Measurements from ENCODE around the gene ERG28.

The ERG28 gene

GRCh38 chr14:75672605-75673192 lies 12.0 kb upstream of the ERG28 start:
- Histone ChIP-seq H3K36me3 (ENCODE audit: control insufficient read depth in 2 of 2, insufficient read depth in 1 of 2, low read length in 2 of 2) (peaks cover 23 to 39% of the 10 kb centered on the region in 2 experiments), H3K4me3 (ENCODE audit: low read depth, low read length) (no peak overlapping the region), H3K27ac (ENCODE audit: extremely low read depth, low read depth, low read length) (no peak overlapping the region), H3K9me3 (ENCODE audit: control insufficient read depth, insufficient read depth, low read depth, low read length) (no peaks in the 10 kb centered on the region), H3K4me1 (ENCODE audit: control insufficient read depth, insufficient read depth, low read length) (peaks cover 5% of the 10 kb centered on the region; the same call in 1 of the 2 replicates)
- CTCF ChIA-PET, result interaction anchor here (0.6 to 2.1 kb wide), 5 partner anchors 9 to 38 kb away, joined by 3 to 7 read pairs (median 3); no protein-coding TSS in a partner anchor
- TF ChIP-seq ZNF623 (tag by site-specific recombination; IDR thresholded peaks at IDR 0.05) (no peak), ZBTB1 (tag by site-specific recombination; IDR thresholded peaks at IDR 0.05) (no peak), ZNF560 (tag by site-specific recombination; IDR thresholded peaks at IDR 0.05; ENCODE audit: borderline replicate concordance) (no peak), HIC1 (tag by site-specific recombination; IDR thresholded peaks at IDR 0.05) (no peak), ZSCAN5A (tag by site-specific recombination; IDR thresholded peaks at IDR 0.05) (no peak), ZNF366 (tag by site-specific recombination; conservative IDR thresholded peaks at IDR 0.05) (no peak), ZBTB20 (tag by site-specific recombination; IDR thresholded peaks at IDR 0.05) (no peak), ZNF302 (tag by site-specific recombination; IDR thresholded peaks at IDR 0.05; ENCODE audit: low read depth) (no peak), ZNF391 (tag by site-specific recombination; IDR thresholded peaks at IDR 0.05; ENCODE audit: borderline replicate concordance, low read depth) (no peak), ZNF426 (tag by site-specific recombination; IDR thresholded peaks at IDR 0.05) (no peak), ZNF654 (tag by site-specific recombination; IDR thresholded peaks at IDR 0.05; ENCODE audit: low read depth) (no peak), ZSCAN30 (tag by site-specific recombination; IDR thresholded peaks at IDR 0.05) (no peak), ZBTB8A (tag by site-specific recombination; IDR thresholded peaks at IDR 0.05) (no peak), TSHZ1 (tag by site-specific recombination; IDR thresholded peaks at IDR 0.05; ENCODE audit: borderline replicate concordance) (no peak), ZIC2 (tag by site-specific recombination; IDR thresholded peaks at IDR 0.05) (no peak), ZNF335 (tag by site-specific recombination; conservative IDR thresholded peaks at IDR 0.05) (no peak), ZNF768 (tag by site-specific recombination; IDR thresholded peaks at IDR 0.05) (no peak), ZNF10 (tag by site-specific recombination; IDR thresholded peaks at IDR 0.05) (no peak), ZNF37A (tag by site-specific recombination; IDR thresholded peaks at IDR 0.05) (no peak)
- POLR2A ChIA-PET, result no interaction called here

All from HEK293 (cell line).